ENCODE measurements around the gene UBE4B. TPM values are rescaled to one million over a fixed set of nuclear protein-coding genes. Genes with fewer than 3 reads are reported as not detected.

UBE4B gene
- total RNA-seq, 1 donor from 2014 or later, result 66.7 TPM

- no peaks in the 10 kb centered on the region for H4K20me1 ChIP-seq (ENCODE audit: low read depth)
- peaks cover 21% of the 10 kb centered on the region for H3K36me3 Mint-ChIP-seq
- no peaks in the 10 kb centered on the region for H3K79me2 ChIP-seq (ENCODE audit: low read depth)
- no peaks in the 10 kb centered on the region for H3K4me1 ChIP-seq
- no peaks in the 10 kb centered on the region for H3K9me3 Mint-ChIP-seq
- H3K4me1 Mint-ChIP-seq, result peaks cover 3% of the 10 kb centered on the region
- H3K27me3 Mint-ChIP-seq (ENCODE audit: insufficient read depth, low read depth), result peaks cover 2% of the 10 kb centered on the region
- H3F3A ChIP-seq (ENCODE audit: low read depth), result no peaks in the 10 kb centered on the region
- H3K36me3 ChIP-seq, result peaks cover 11% of the 10 kb centered on the region
- H2AFZ ChIP-seq (replicated peaks), result no peak overlapping the region
- H3K27ac ChIP-seq, result no peak overlapping the region
- no peak for DNase-seq (ENCODE audit: low spot score)
- H3K27me3 ChIP-seq, result no peaks in the 10 kb centered on the region
- H3K4me3 ChIP-seq, result no peak overlapping the region
- no peak overlapping the region for H3K4me2 ChIP-seq
- H3K9me3 ChIP-seq (ENCODE audit: low read depth), result no peaks in the 10 kb centered on the region
- no peak for TF ChIP-seq CTCF (IDR thresholded peaks at IDR 0.05)
- TF ChIP-seq EZH2phosphoT487 (IDR thresholded peaks at IDR 0.05), result no peak
- TF ChIP-seq EZH2 (IDR thresholded peaks at IDR 0.05), result no peak
- no peak overlapping the region for H3K4me3 Mint-ChIP-seq
- no peak overlapping the region for H3K27ac Mint-ChIP-seq
- no peak overlapping the region for H3K9ac ChIP-seq
Observed at GRCh38 chr1:10132852-10133251, 100.1 kb downstream of the UBE4B start.

DNA sequence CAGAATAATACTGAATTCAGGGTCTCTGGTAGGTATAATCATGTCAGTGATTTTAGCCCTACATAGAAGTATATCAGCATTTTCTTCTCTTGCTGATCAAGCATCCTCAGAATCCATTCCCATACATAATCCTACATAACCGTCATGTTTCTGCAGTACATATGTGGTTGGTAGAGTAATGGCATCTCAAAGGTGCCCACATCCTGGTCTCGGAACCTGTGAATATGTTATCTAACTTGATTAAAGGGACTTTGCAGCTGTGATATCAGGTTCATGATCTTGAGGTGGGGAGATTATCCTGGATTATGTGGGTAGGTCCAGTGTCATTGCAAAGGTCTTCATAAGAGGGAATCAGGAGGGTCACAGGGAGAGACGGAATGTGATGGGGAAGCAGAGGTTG is 108.2 kb downstream of the UBE4B start:
- TF ChIP-seq EZH2 (IDR thresholded peaks at IDR 0.05) (no peak), CTCF (IDR thresholded peaks at IDR 0.05) (no peak), EZH2phosphoT487 (IDR thresholded peaks at IDR 0.05) (no peak)
- H3K27ac ChIP-seq, result no peak overlapping the region
- H2AFZ ChIP-seq (replicated peaks), result no peak overlapping the region
- H3K4me1 ChIP-seq, result no peaks in the 10 kb centered on the region
- H3K9ac ChIP-seq, result no peak overlapping the region
- H3K4me3 ChIP-seq, result no peak overlapping the region
- H3K9me3 ChIP-seq (ENCODE audit: low read depth), result no peaks in the 10 kb centered on the region
- Mint-ChIP-seq H3K27ac (no peak overlapping the region), H3K4me1 (no peaks in the 10 kb centered on the region), H3K36me3 (peaks cover 22% of the 10 kb centered on the region), H3K9me3 (no peaks in the 10 kb centered on the region), H3K27me3 (ENCODE audit: insufficient read depth, low read depth) (no peaks in the 10 kb centered on the region), H3K4me3 (no peak overlapping the region)
- no peaks in the 10 kb centered on the region for H4K20me1 ChIP-seq (ENCODE audit: low read depth)
- no peaks in the 10 kb centered on the region for H3K79me2 ChIP-seq (ENCODE audit: low read depth)
- H3K4me2 ChIP-seq, result no peak overlapping the region
- no peak for DNase-seq (ENCODE audit: low spot score)
- peaks cover 10% of the 10 kb centered on the region for H3K36me3 ChIP-seq
- no peaks in the 10 kb centered on the region for H3F3A ChIP-seq (ENCODE audit: low read depth)
- H3K27me3 ChIP-seq, result no peaks in the 10 kb centered on the region

GRCh38 chr1:10143961-10144485 is 111.3 kb downstream of the UBE4B start:
- no peak for TF ChIP-seq EZH2phosphoT487 (IDR thresholded peaks at IDR 0.05)
- no peak for TF ChIP-seq CTCF (IDR thresholded peaks at IDR 0.05)
- no peak for TF ChIP-seq EZH2 (IDR thresholded peaks at IDR 0.05)
- H3K9me3 Mint-ChIP-seq, result no peaks in the 10 kb centered on the region
- Histone ChIP-seq H3K36me3 (peaks cover 7% of the 10 kb centered on the region), H3K27me3 (no peaks in the 10 kb centered on the region), H3K4me3 (no peak overlapping the region), H3K4me1 (no peaks in the 10 kb centered on the region), H3F3A (ENCODE audit: low read depth) (no peaks in the 10 kb centered on the region), H3K4me2 (no peak overlapping the region), H3K79me2 (ENCODE audit: low read depth) (no peaks in the 10 kb centered on the region), H4K20me1 (ENCODE audit: low read depth) (no peaks in the 10 kb centered on the region), H3K27ac (no peak overlapping the region), H3K9me3 (ENCODE audit: low read depth) (no peaks in the 10 kb centered on the region), H2AFZ (replicated peaks) (no peak overlapping the region), H3K9ac (no peak overlapping the region)
- peaks cover 21% of the 10 kb centered on the region for H3K36me3 Mint-ChIP-seq
- no peak overlapping the region for H3K4me3 Mint-ChIP-seq
- H3K4me1 Mint-ChIP-seq, result no peaks in the 10 kb centered on the region
- H3K27ac Mint-ChIP-seq, result no peak overlapping the region
- no peak for DNase-seq (ENCODE audit: low spot score)
- H3K27me3 Mint-ChIP-seq (ENCODE audit: insufficient read depth, low read depth), result no peaks in the 10 kb centered on the region
